ENCODE data around the gene SSBP4. TPM values are rescaled to one million over a fixed set of nuclear protein-coding genes. Genes with fewer than 3 reads are reported as not detected.

Gene SSBP4
- total RNA-seq, 1 donor from 2014 or later, result 56.6 TPM

GRCh38 chr19:18481505-18482222, 62.5 kb downstream of the SSBP4 start:
- DNase-seq (ENCODE audit: low read depth) (peak; percentile 64), FAIRE-seq (no peak)
- H4K20me1 ChIP-seq (ENCODE audit: insufficient read depth, low read length), result peaks cover 98% of the 10 kb centered on the region
- peaks cover 2% of the 10 kb centered on the region for H3K36me3 Mint-ChIP-seq (ENCODE audit: low read depth, unreplicated experiment)
- no peak overlapping the region for H3K9ac ChIP-seq (ENCODE audit: low read length)
- H3K36me3 ChIP-seq (ENCODE audit: insufficient read depth, low read length), result no peaks in the 10 kb centered on the region
- H3K4me3 Mint-ChIP-seq (ENCODE audit: unreplicated experiment), result no peak overlapping the region
- H3K9me3 ChIP-seq (ENCODE audit: insufficient read depth, low read depth, low read length), result no peaks in the 10 kb centered on the region
- H3K27me3 ChIP-seq (ENCODE audit: insufficient read depth, low read length), result no peaks in the 10 kb centered on the region
- H3K27ac ChIP-seq (ENCODE audit: low read depth, low read length), result no peak overlapping the region
- no peak overlapping the region for H3K4me2 ChIP-seq (ENCODE audit: low read length)
- peaks cover 38% of the 10 kb centered on the region for H3K4me1 ChIP-seq (ENCODE audit: insufficient read depth, low read length)
- no peaks in the 10 kb centered on the region for H3K9me3 Mint-ChIP-seq (ENCODE audit: unreplicated experiment)
- no peak for TF ChIP-seq EZH2 (IDR thresholded peaks at IDR 0.05; ENCODE audit: insufficient read depth, low read length)
- TF ChIP-seq CTCF (IDR thresholded peaks at IDR 0.05; ENCODE audit: insufficient read depth, low read depth, low read length), result no peak
- H2AFZ ChIP-seq (ENCODE audit: low read depth, low read length), result no peak overlapping the region
- peaks cover 48% of the 10 kb centered on the region for H3K4me1 Mint-ChIP-seq (ENCODE audit: low read depth, unreplicated experiment)
- no peak overlapping the region for H3K4me3 ChIP-seq (ENCODE audit: insufficient read depth, low read depth, low read length)
- peaks cover 95% of the 10 kb centered on the region for H3K79me2 ChIP-seq (ENCODE audit: insufficient read depth, low read length)
- peak overlapping the region; percentile 9 for H3K27ac Mint-ChIP-seq (ENCODE audit: unreplicated experiment)
- H3K27me3 Mint-ChIP-seq (ENCODE audit: low read depth, unreplicated experiment), result no peaks in the 10 kb centered on the region

- TF ChIP-seq CTCF (IDR thresholded peaks at IDR 0.05; ENCODE audit: insufficient read depth, low read depth, low read length) (no peak), EZH2 (IDR thresholded peaks at IDR 0.05; ENCODE audit: insufficient read depth, low read length) (no peak)
- Histone ChIP-seq H3K36me3 (ENCODE audit: insufficient read depth, low read length) (no peaks in the 10 kb centered on the region), H3K4me2 (ENCODE audit: low read length) (no peak overlapping the region), H3K4me1 (ENCODE audit: insufficient read depth, low read length) (peaks cover 41% of the 10 kb centered on the region), H3K4me3 (ENCODE audit: insufficient read depth, low read depth, low read length) (no peak overlapping the region), H4K20me1 (ENCODE audit: insufficient read depth, low read length) (peaks cover 98% of the 10 kb centered on the region), H3K9me3 (ENCODE audit: insufficient read depth, low read depth, low read length) (no peaks in the 10 kb centered on the region), H3K27me3 (ENCODE audit: insufficient read depth, low read length) (no peaks in the 10 kb centered on the region), H2AFZ (ENCODE audit: low read depth, low read length) (no peak overlapping the region), H3K79me2 (ENCODE audit: insufficient read depth, low read length) (peaks cover 95% of the 10 kb centered on the region), H3K9ac (ENCODE audit: low read length) (no peak overlapping the region), H3K27ac (ENCODE audit: low read depth, low read length) (no peak overlapping the region)
- no peaks in the 10 kb centered on the region for H3K27me3 Mint-ChIP-seq (ENCODE audit: low read depth, unreplicated experiment)
- FAIRE-seq, result no peak
- no peaks in the 10 kb centered on the region for H3K9me3 Mint-ChIP-seq (ENCODE audit: unreplicated experiment)
- DNase-seq (ENCODE audit: low read depth), result no peak
- peaks cover 2% of the 10 kb centered on the region for H3K36me3 Mint-ChIP-seq (ENCODE audit: low read depth, unreplicated experiment)
- H3K4me3 Mint-ChIP-seq (ENCODE audit: unreplicated experiment), result peak overlapping the region; percentile 20
- H3K27ac Mint-ChIP-seq (ENCODE audit: unreplicated experiment), result no peak overlapping the region
- peaks cover 55% of the 10 kb centered on the region for H3K4me1 Mint-ChIP-seq (ENCODE audit: low read depth, unreplicated experiment)
Measured at GRCh38 chr19:18483119-18483890, 64.1 kb downstream of the SSBP4 start.

Small RNA genes lying within 50 kb of the gene (microRNA-seq; reads per million reads assigned to microRNA genes)
- gene MIR3189, result not detected

Other genes starting within 250 kb of the SSBP4 start
- 0.89 and 2.3 TPM in 2 replicates for gene IFI30, start 245.6 kb upstream of the SSBP4 start, total RNA-seq
- gene MPV17L2, start 226.2 kb upstream of the SSBP4 start, total RNA-seq, result 17.7 and 21.8 TPM in 2 replicates
- 6.6 and 7.5 TPM in 2 replicates for gene RAB3A, start 215.4 kb upstream of the SSBP4 start, total RNA-seq
- gene PDE4C, start 193.0 kb upstream of the SSBP4 start, total RNA-seq, result 0.64 and 0.70 TPM in 2 replicates
- 1.3 and 1.7 TPM in 2 replicates for gene IQCN, start 144.9 kb upstream of the SSBP4 start, total RNA-seq
- 151 and 161 TPM in 2 replicates for gene JUND, start 137.8 kb upstream of the SSBP4 start, total RNA-seq
- 102 and 127 TPM in 2 replicates for gene LSM4, start 96.3 kb upstream of the SSBP4 start, total RNA-seq
- 20.6 and 28.4 TPM in 2 replicates for gene PGPEP1, start 78.8 kb upstream of the SSBP4 start, total RNA-seq
- gene GDF15, start 33.2 kb upstream of the SSBP4 start, total RNA-seq, result 20.5 and 23.2 TPM in 2 replicates
- not detected in 2 replicates for gene LRRC25, start 21.8 kb upstream of the SSBP4 start, total RNA-seq
- gene ISYNA1, start 18.7 kb downstream of the SSBP4 start, total RNA-seq, result 128 and 153 TPM in 2 replicates
- 16.0 TPM in 2 replicates for gene ELL, start 102.7 kb downstream of the SSBP4 start, total RNA-seq
- gene FKBP8, start 124.2 kb downstream of the SSBP4 start, total RNA-seq, result 246 and 251 TPM in 2 replicates
- gene KXD1, start 138.5 kb downstream of the SSBP4 start, total RNA-seq, result 73.4 and 80.2 TPM in 2 replicates
- 1,213 and 1,287 TPM in 2 replicates for gene UBA52, start 152.5 kb downstream of the SSBP4 start, total RNA-seq
- 47.4 and 54.6 TPM in 2 replicates for gene REX1BD, start 169.4 kb downstream of the SSBP4 start, total RNA-seq
- 18.5 and 53.1 TPM in 2 replicates for gene CRLF1, start 187.4 kb downstream of the SSBP4 start, total RNA-seq
- 5.6 and 8.8 TPM in 2 replicates for gene TMEM59L, start 193.5 kb downstream of the SSBP4 start, total RNA-seq
- gene KLHL26, start 217.6 kb downstream of the SSBP4 start, total RNA-seq, result 4.4 and 6.0 TPM in 2 replicates

All from astrocyte (in vitro differentiated cells and primary cell).